Stimulated activated CD4-positive, alpha-beta T cell treated with anti-CD3 and anti-CD28 coated beads, Interleukin-4, amount 100 ng/mL, for 48 hours (primary cell): Measurements from ENCODE around the gene NKD1.
A peak's percentile ranks its signal among the peaks of the same experiment; 100 is the strongest.

ENCODE experiments used
- DNase-seq, 2 donors: peaks; one replicate each; pipeline ENCODE4 v3.0.0-alpha.2; 2020; ENCODE audit warnings: low read depth in 2 of 2

Gene NKD1

GRCh38 chr16:50537533-50538290 lies 10.5 kb upstream of the NKD1 start:
- DNase-seq: no peak

- no peak for DNase-seq
Observed at GRCh38 chr16:50538411-50539052, 9.7 kb upstream of the NKD1 start.

- no peak for DNase-seq
Observed at GRCh38 chr16:50539053-50539695, 9.0 kb upstream of the NKD1 start.

GRCh38 chr16:50539822-50540710 lies 8.1 kb upstream of the NKD1 start:
- no peak for DNase-seq

- no peak for DNase-seq
Observed at GRCh38 chr16:50540711-50541007, 7.5 kb upstream of the NKD1 start.

- DNase-seq: no peak
Observed at GRCh38 chr16:50542703-50543102, 5.5 kb upstream of the NKD1 start.

GRCh38 chr16:50546125-50546524 lies 2.1 kb upstream of the NKD1 start:
- no peak for DNase-seq

- DNase-seq: peak; percentile 38 to 41
Observed at GRCh38 chr16:50547340-50548124, 664 bp upstream of the NKD1 start.

GRCh38 chr16:50548909-50549560 lies 839 bp downstream of the NKD1 start:
- peak in 1 of 2 donors; percentile 3 for DNase-seq

GRCh38 chr16:50549561-50549915 lies 1.3 kb downstream of the NKD1 start:
- no peak for DNase-seq

GRCh38 chr16:50550035-50550434 lies 1.8 kb downstream of the NKD1 start:
- DNase-seq: no peak

GRCh38 chr16:50550866-50551641 lies 2.9 kb downstream of the NKD1 start:
- DNase-seq: no peak

- DNase-seq: no peak
Observed at GRCh38 chr16:50552476-50553101, 4.4 kb downstream of the NKD1 start.

- no peak for DNase-seq
Observed at GRCh38 chr16:50553182-50553710, 5.0 kb downstream of the NKD1 start.

GRCh38 chr16:50553731-50554360 lies 5.7 kb downstream of the NKD1 start:
- no peak for DNase-seq

- no peak for DNase-seq
Observed at GRCh38 chr16:50555269-50555875, 7.2 kb downstream of the NKD1 start.

GRCh38 chr16:50555952-50556673 lies 7.9 kb downstream of the NKD1 start:
- DNase-seq: no peak

- no peak for DNase-seq
Observed at GRCh38 chr16:50557046-50557445, 8.8 kb downstream of the NKD1 start.
